ENCODE measurements around the gene PODXL2. TPM values are rescaled to one million over a fixed set of nuclear protein-coding genes. Genes with fewer than 3 reads are reported as not detected.

Gene PODXL2
- total and polyA plus RNA-seq, 7 experiments from 2014 or later = 2.2 to 6.5 (median 3.6) TPM

DNA sequence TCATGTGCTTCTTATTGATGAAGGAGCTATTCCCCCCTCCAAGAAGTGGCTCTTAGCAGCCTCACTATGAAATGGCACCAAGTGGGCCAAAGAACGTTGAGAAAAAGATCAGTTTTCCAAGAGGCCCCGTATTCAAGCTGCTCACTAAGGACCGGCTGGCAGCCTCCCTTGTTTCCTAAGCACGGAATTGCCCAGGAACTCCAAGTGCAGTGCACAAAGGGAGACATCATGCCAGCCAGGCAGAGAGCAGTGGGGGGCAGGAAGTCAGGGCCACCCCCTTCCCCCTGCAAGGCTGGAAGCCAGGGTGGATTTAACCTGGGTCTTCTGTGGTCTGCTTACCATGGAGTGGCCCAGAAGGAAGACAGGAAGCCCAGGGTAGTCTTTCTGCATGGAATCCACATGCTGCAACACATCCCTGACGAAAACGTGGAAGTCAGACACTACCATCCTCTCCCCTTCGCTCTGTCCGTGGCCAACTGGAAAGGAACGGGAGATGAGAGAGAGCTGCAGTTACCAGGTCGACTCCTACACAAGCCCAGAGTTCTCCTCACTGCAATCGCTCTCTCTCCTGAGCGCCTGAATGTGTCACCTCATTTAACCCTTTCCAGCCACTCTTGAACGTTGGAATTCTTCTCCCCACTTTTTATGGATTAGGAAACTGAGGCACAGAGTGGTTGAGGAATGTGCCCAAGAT lies 93.3 kb downstream of the PODXL2 start:
- ChIA-PET POLR2A (no interaction called here), CTCF (no interaction called here)
- intact Hi-C loops (cut with micrococcal nuclease) = no loop called here
- Histone ChIP-seq H3K27ac (ENCODE audit: low read depth, low read length) (no peak overlapping the region), H3K4me3 (ENCODE audit: low read length) (no peak overlapping the region), H3K9me3 (ENCODE audit: control insufficient read depth in 2 of 3, low read length in 3 of 3) (no peaks in the 10 kb centered on the region), H3K4me1 (ENCODE audit: control insufficient read depth in 2 of 2, insufficient read depth in 2 of 2, low read length in 2 of 2) (no peaks in the 10 kb centered on the region), H3K36me3 (ENCODE audit: control insufficient read depth in 2 of 3, insufficient read depth in 3 of 3, low read length in 3 of 3) (no peaks in the 10 kb centered on the region), H3K27me3 (ENCODE audit: control insufficient read depth in 2 of 2, insufficient read depth in 2 of 2, low read length in 2 of 2) (no peaks in the 10 kb centered on the region)
- H3K9me3 Mint-ChIP-seq = peaks cover 0 to 4% (median 0%) of the 10 kb centered on the region in 11 donors
- peaks cover 7 to 14% (median 9%) of the 10 kb centered on the region in 5 donors for H3K27me3 Mint-ChIP-seq
- no peak overlapping the region for H3K4me3 Mint-ChIP-seq
- no peaks in the 10 kb centered on the region for H3K36me3 Mint-ChIP-seq
- H3K27ac Mint-ChIP-seq = no peak overlapping the region
- DNase-seq = no peak
- no peak for ATAC-seq
- H3K4me1 Mint-ChIP-seq = no peaks in the 10 kb centered on the region

Small RNA genes within 50 kb of the gene (microRNA-seq; reads per million reads assigned to microRNA genes)
- gene MIR7976 (ENCODE audit: borderline microRNAs expressed) = not detected

Other genes starting within 250 kb of the PODXL2 start
- gene TPRA1, start 38.5 kb upstream of the PODXL2 start, total RNA-seq = 10 to 100 TPM; 13.6 to 30.6 (median 24.5) TPM
- 10 to 100 TPM; 15.5 to 33.8 TPM for gene TPRA1, start 38.5 kb upstream of the PODXL2 start, polyA plus RNA-seq
- gene MCM2, start 30.8 kb upstream of the PODXL2 start, total RNA-seq = 100 to 1,000 TPM in 1 of 5 experiments, 10 to 100 TPM in 3, 1 to 10 TPM in 1; 8.8 to 126 (median 11.3) TPM
- gene MCM2, start 30.8 kb upstream of the PODXL2 start, polyA plus RNA-seq = 10 to 100 TPM; 11.5 to 14.5 TPM
- gene ABTB1, start 43.8 kb downstream of the PODXL2 start, total RNA-seq = 100 to 1,000 TPM in 4 of 5 experiments, 10 to 100 TPM in 1; 26.7 to 182 (median 124) TPM
- gene ABTB1, start 43.8 kb downstream of the PODXL2 start, polyA plus RNA-seq = 10 to 100 TPM; 67.4 to 86.8 TPM
- 1 to 10 TPM; 1.0 to 6.0 (median 2.1) TPM for gene MGLL, start 193.3 kb downstream of the PODXL2 start, total RNA-seq
- not detected for gene MGLL, start 193.3 kb downstream of the PODXL2 start, polyA plus RNA-seq

Measured in naive thymus-derived CD4-positive, alpha-beta T cell (primary cell).